Dermis microvascular lymphatic vessel endothelial cell (primary cell): Measurements from ENCODE around the gene SNRNP35. TPM values are rescaled to one million over a fixed set of nuclear protein-coding genes. Genes with fewer than 3 reads are reported as not detected.
"Not testable (repeated sequence)": the region's sequence is repeated elsewhere in the genome, so short reads cannot be mapped to it uniquely, and the experiment has no call there.

ENCODE experiments used
- DNase-seq, 2 donors: peaks; one replicate each; pipeline versions ENCODE4 v3.0.0 to v3.0.0-alpha.2; 2010; ENCODE audit warnings: low read depth in 2 of 2
- total RNA-seq: library from RNA; depleted of rRNA; stranded (reverse); fragments of >200 nt; gene quantifications from 2 replicates; pipeline ENCODE4 v1.2.1, GENCODE V29; 2014

SNRNP35 gene
- total RNA-seq, 1 donor from 2014 or later: 11.3 TPM

GRCh38 chr12:123488539-123489230 lies 30.7 kb downstream of the SNRNP35 start:
- DNase-seq: no peak

- no peak for DNase-seq
Measured at GRCh38 chr12:123489580-123489979, 31.6 kb downstream of the SNRNP35 start.

GRCh38 chr12:123490089-123490488 lies 32.1 kb downstream of the SNRNP35 start:
- no peak for DNase-seq

GRCh38 chr12:123491056-123491455 lies 33.1 kb downstream of the SNRNP35 start:
- no peak for DNase-seq

- no peak for DNase-seq
Measured at GRCh38 chr12:123491481-123491880, 33.5 kb downstream of the SNRNP35 start.

- not testable (repeated sequence) for DNase-seq
Measured at GRCh38 chr12:123492339-123493039, 34.5 kb downstream of the SNRNP35 start.

- no peak for DNase-seq
Measured at GRCh38 chr12:123494124-123494851, 36.3 kb downstream of the SNRNP35 start.

GRCh38 chr12:123497065-123497464 lies 39.1 kb downstream of the SNRNP35 start:
- DNase-seq: no peak

GRCh38 chr12:123498126-123498825 lies 40.3 kb downstream of the SNRNP35 start:
- no peak for DNase-seq

- DNase-seq: no peak
Measured at GRCh38 chr12:123499332-123499731, 41.4 kb downstream of the SNRNP35 start.

- DNase-seq: no peak
Measured at GRCh38 chr12:123502163-123502704, 44.3 kb downstream of the SNRNP35 start.

- no peak for DNase-seq
Measured at GRCh38 chr12:123506059-123506842, 48.3 kb downstream of the SNRNP35 start.

GRCh38 chr12:123506843-123507236 lies 48.9 kb downstream of the SNRNP35 start:
- no peak for DNase-seq

- DNase-seq: no peak
Measured at GRCh38 chr12:123512838-123513665, 55.1 kb downstream of the SNRNP35 start.

GRCh38 chr12:123513805-123514204 lies 55.9 kb downstream of the SNRNP35 start:
- no peak for DNase-seq

GRCh38 chr12:123514582-123515221 lies 56.8 kb downstream of the SNRNP35 start:
- not testable (repeated sequence) for DNase-seq

GRCh38 chr12:123516216-123516780 lies 58.4 kb downstream of the SNRNP35 start:
- no peak for DNase-seq
